ENCODE results near the gene PPP2R3C. TPM values are rescaled to one million over a fixed set of nuclear protein-coding genes. Genes with fewer than 3 reads are reported as not detected.

Gene PPP2R3C
- total and polyA plus RNA-seq, 2 of the 4 experiments (the other 2 are of a cell fraction) = 15.9 to 17.0 TPM

DNA sequence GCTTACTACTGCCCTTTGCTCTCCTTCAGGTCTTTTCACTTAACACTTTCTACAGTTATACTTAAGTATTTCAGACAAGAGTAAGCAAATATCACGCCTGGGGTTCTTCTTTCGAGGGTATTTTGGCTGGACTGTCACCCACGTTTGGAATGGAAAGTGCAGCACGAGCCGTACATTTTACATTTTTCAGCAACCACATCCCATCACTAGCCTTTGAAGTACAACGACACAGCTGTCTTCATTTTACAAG lies 76.1 kb downstream of the PPP2R3C start:
- H3K56ac ChIP-seq (ENCODE audit: extremely low read depth, insufficient read depth, low read length) = peak overlapping the region; percentile 87
- H3K4me3 ChIP-seq (ENCODE audit: insufficient read depth, low read depth, low read length) = peak overlapping the region; percentile 79
- no peak for DNase-seq
- H2BK20ac ChIP-seq (ENCODE audit: low read depth, low read length) = 0 out of 2 replicates have a peak overlapping the region, but pooled peaks have one; percentile 18
- H3K27me3 ChIP-seq (ENCODE audit: control insufficient read depth, insufficient read depth, low read length) = no peaks in the 10 kb centered on the region
- TF ChIP-seq POLR2A (IDR thresholded peaks at IDR 0.05; ENCODE audit: low read depth, low read length) (no peak), RCOR1 (IDR thresholded peaks at IDR 0.05; ENCODE audit: insufficient replicate concordance, low read length) (peak; percentile 85), BHLHE40 (IDR thresholded peaks at IDR 0.05; ENCODE audit: low read depth, low read length) (peak; percentile 73)
- H3K9ac ChIP-seq (ENCODE audit: low read depth, low read length) = peak overlapping the region; percentile 98
- intact Hi-C loops (cut with micrococcal nuclease) (loop anchor here (10.0 kb wide), 1 partner anchor 369 kb away; no protein-coding TSS in a partner anchor), in situ Hi-C loops (cut with MboI; ENCODE audit: low sequenced_read_pairs) (no loop called here), dilution Hi-C loops (cut with HindIII; ENCODE audit: low sequenced_read_pairs, unreplicated experiment) (no loop called here)
- no peaks in the 10 kb centered on the region for H4K20me1 ChIP-seq (ENCODE audit: insufficient read depth, low read length)
- H4K5ac ChIP-seq (ENCODE audit: low read depth, low read length) = peak overlapping the region; percentile 92
- WGBS, 2 experiments (ENCODE audit: extremely low coverage in 2 of 2, insufficient read length in 1 of 2) = no CpG with 5 or more reads among the region's 6 CpGs
- H4K91ac ChIP-seq (ENCODE audit: insufficient read depth, low read depth, low read length) = peak overlapping the region; percentile 79
- H3K4me1 ChIP-seq (ENCODE audit: control insufficient read depth, insufficient read depth, low read length) = peaks cover 1% of the 10 kb centered on the region; the same call in 1 of the 2 replicates
- peak overlapping the region; percentile 58 for H2BK120ac ChIP-seq (ENCODE audit: low read depth, low read length)
- peak overlapping the region; percentile 85 for H3K4me2 ChIP-seq (ENCODE audit: low read depth, low read length)
- peaks cover 3% of the 10 kb centered on the region; the same call in 1 of the 2 replicates for H3K36me3 ChIP-seq (ENCODE audit: control insufficient read depth, insufficient read depth, low read length)
- no peak for ATAC-seq (ENCODE audit: low read depth)
- peak overlapping the region; percentile 67; the same call in 2 of the 3 replicates for H2BK15ac ChIP-seq (ENCODE audit: low read depth, low read length)
- H2AFZ ChIP-seq (replicated peaks; ENCODE audit: low read length, poor library complexity) = peak overlapping the region; percentile 91
- no peaks in the 10 kb centered on the region for H3K9me3 ChIP-seq (ENCODE audit: control insufficient read depth, insufficient read depth, low read length)
- CTCF ChIA-PET = interaction anchor here (0.7 to 1.5 kb wide), 2 partner anchors 23 to 45 kb away, joined by 3 read pairs; no protein-coding TSS in a partner anchor
- H3K79me1 ChIP-seq (ENCODE audit: low read depth in 1 of 2, low read length in 2 of 2) = peaks cover 9 to 45% of the 10 kb centered on the region in 2 experiments
- peak overlapping the region; percentile 99 for H4K8ac ChIP-seq (ENCODE audit: low read depth in 2 of 2, low read length in 2 of 2)
- peak overlapping the region; percentile 95 for H3K27ac ChIP-seq (ENCODE audit: insufficient read depth, low read length)
- H3K23ac ChIP-seq (ENCODE audit: low read depth, low read length) = peak overlapping the region; percentile 87
- H3K9me1 ChIP-seq (ENCODE audit: insufficient read depth, low read length) = no peaks in the 10 kb centered on the region; the same call in 1 of the 2 replicates
- peak overlapping the region; percentile 83 for H2AK5ac ChIP-seq (ENCODE audit: low read depth, low read length)
- peak overlapping the region; percentile 96 for H3K14ac ChIP-seq (replicated peaks; ENCODE audit: low read depth, low read length)
- H3K4ac ChIP-seq (ENCODE audit: low read depth, low read length) = peak overlapping the region; percentile 88
- H2AK9ac ChIP-seq (replicated peaks; ENCODE audit: low read depth, low read length, poor library complexity) = peak overlapping the region; percentile 21
- POLR2A ChIA-PET (ENCODE audit: unreplicated experiment) = interaction anchor here (0.7 kb wide), 1 partner anchor 20 kb away, joined by 3 read pairs; no protein-coding TSS in a partner anchor
- peak overlapping the region; percentile 87 for H2BK5ac ChIP-seq (ENCODE audit: low read depth, low read length, poor library complexity, severe bottlenecking)
- no TSS peak for BruUV-seq (replicated peaks)
- H3K18ac ChIP-seq (ENCODE audit: low read depth, low read length) = peak overlapping the region; percentile 85
